K562 (cell line): ENCODE data around the gene ABCA10. TPM values are rescaled to one million over a fixed set of nuclear protein-coding genes. Genes with fewer than 3 reads are reported as not detected.

Experiments used
- ARID2 ChIP-seq: fragments of 450-650 bp; IDR thresholded peaks from 2 replicates; pipeline ENCODE4 v1.6.1; 2017; ENCODE audit warnings: antibody characterized with exemption, mild to moderate bottlenecking
- CEBPG ChIP-seq, 3 experiments: fragments of 200-800 bp in 1 of 3; sonication (Bioruptor generic) in 1 of 3; sonication (generic) in 1 of 3; formaldehyde crosslinking in 1 of 3; IDR thresholded peaks in 2 of 3; conservative IDR thresholded peaks in 1 of 3; 2 replicates each; pipeline versions ENCODE4 v1.6.1 to v1.8.0; 2016 to 2022; ENCODE audit warnings: missing compliant biosample characterization in 2 of 3, missing genetic modification characterization in 2 of 3, mild to moderate bottlenecking in 1 of 3, missing genetic modification reagents in 1 of 3
- COPS2 ChIP-seq: fragments of 450-650 bp; conservative IDR thresholded peaks from 2 replicates; pipeline ENCODE4 v1.6.1; 2016; ENCODE audit warnings: mild to moderate bottlenecking, moderate library complexity
- DNMT1 ChIP-seq: fragments of 450-650 bp; IDR thresholded peaks from 2 replicates; pipeline ENCODE4 v1.6.1; 2016; ENCODE audit warnings: antibody characterized with exemption, mild to moderate bottlenecking
- DPF2 ChIP-seq: fragments of 450-650 bp; IDR thresholded peaks from 2 replicates; pipeline ENCODE4 v1.6.1; 2016
- ELF1 ChIP-seq: fragments of 200-800 bp; sonication (Bioruptor generic); IDR thresholded peaks from 2 replicates; pipeline ENCODE4 v1.6.1; 2016; ENCODE audit warnings: missing genetic modification characterization, missing compliant biosample characterization
- ETV5 ChIP-seq: sonication (generic); formaldehyde crosslinking; IDR thresholded peaks from 2 replicates; pipeline ENCODE4 v1.4.0; 2020; ENCODE audit warnings: low read depth, mild to moderate bottlenecking, missing genetic modification reagents
- GABPB1 ChIP-seq: sonication (generic); formaldehyde crosslinking; IDR thresholded peaks from 2 replicates; pipeline ENCODE4 v1.8.0; 2022; ENCODE audit warnings: mild to moderate bottlenecking, missing genetic modification reagents
- JUN ChIP-seq, 2 experiments: sonication (generic) in 1 of 2; formaldehyde crosslinking in 1 of 2; IDR thresholded peaks; 2 replicates each; pipeline versions ENCODE4 v1.6.1 to v1.8.0; 2012 to 2022; ENCODE audit warnings: borderline replicate concordance in 2 of 2, mild to moderate bottlenecking in 2 of 2, improper control_type of control experiment in 1 of 2, low read depth in 1 of 2, low read length in 1 of 2, missing genetic modification reagents in 1 of 2
- KDM2B ChIP-seq: fragments of 250-450 bp; sonication (Bioruptor Pico); IDR thresholded peaks from 2 replicates; pipeline ENCODE4 v1.8.0; 2021; ENCODE audit warnings: mild to moderate bottlenecking, moderate library complexity
- KLF16 ChIP-seq: IDR thresholded peaks from 2 replicates; pipeline ENCODE4 v1.6.1; 2016; ENCODE audit warnings: antibody characterized with exemption
- MXI1 ChIP-seq: IDR thresholded peaks from 2 replicates; pipeline ENCODE4 v1.6.1; 2011; ENCODE audit warnings: low read depth, mild to moderate bottlenecking, improper control_type of control experiment, low read length
- NCOA6 ChIP-seq: fragments of 450-650 bp; IDR thresholded peaks from 2 replicates; pipeline ENCODE4 v1.6.1; 2017; ENCODE audit warnings: mild to moderate bottlenecking
- RBM14 ChIP-seq: fragments of 200-400 bp; formaldehyde crosslinking; IDR thresholded peaks from 2 replicates; pipeline ENCODE4 v1.6.1; 2018; ENCODE audit warnings: low read depth, mild to moderate bottlenecking, low read length, moderate library complexity, borderline replicate concordance; ENCODE audit not compliant: insufficient read depth
- RBM39 ChIP-seq: fragments of 200-400 bp; formaldehyde crosslinking; optimal IDR thresholded peaks from 2 replicates; pipeline ENCODE3; 2018; ENCODE audit warnings: low read depth, low read length
- SMARCC2 ChIP-seq: fragments of 450-650 bp; IDR thresholded peaks from 2 replicates; pipeline ENCODE4 v1.6.1; 2017; ENCODE audit warnings: antibody characterized with exemption, moderate library complexity, mild to moderate bottlenecking, low read depth
- SNAPC5 ChIP-seq: fragments of 250-450 bp; sonication (Bioruptor Pico); IDR thresholded peaks from 2 replicates; pipeline ENCODE4 v1.8.0; 2021; ENCODE audit warnings: moderate library complexity, mild to moderate bottlenecking, inconsistent platforms
- TRIM28 ChIP-seq: fragments of 450-650 bp; IDR thresholded peaks from 2 replicates; pipeline ENCODE4 v1.6.1; 2017
- USF2 ChIP-seq: sonication (generic); formaldehyde crosslinking; IDR thresholded peaks from 2 replicates; pipeline ENCODE4 v1.5.0; 2020; ENCODE audit warnings: missing genetic modification reagents
- ZFP36 ChIP-seq: fragments of 150-350 bp; IDR thresholded peaks from 2 replicates; pipeline ENCODE4 v1.6.1; 2018; ENCODE audit warnings: low read length, low read depth; ENCODE audit not compliant: partially characterized antibody
- ZNF584 ChIP-seq: fragments of 200-800 bp; sonication (Bioruptor generic); IDR thresholded peaks from 2 replicates; pipeline ENCODE4 v1.6.1; 2016; ENCODE audit warnings: low read depth, mild to moderate bottlenecking, missing genetic modification characterization, missing compliant biosample characterization
- ZNF589 ChIP-seq: fragments of 200-800 bp; sonication (Bioruptor generic); IDR thresholded peaks from 2 replicates; pipeline ENCODE4 v1.6.1; 2016; ENCODE audit warnings: low read depth, missing genetic modification characterization, missing compliant biosample characterization
- ZNF766 ChIP-seq: fragments of 200-800 bp; sonication (Bioruptor generic); conservative IDR thresholded peaks from 2 replicates; pipeline ENCODE4 v1.6.1; 2016; ENCODE audit warnings: missing genetic modification characterization, missing compliant biosample characterization
- polyA plus RNA-seq, 8 experiments: library from polyadenylated mRNA; depleted of rRNA in 4 of 8; stranded (reverse) in 5 of 8; unstranded in 3 of 8; fragments of >200 nt; fragmentation: Nextera tagmentation in 2 of 8; fragmentation: Illumina TruSeq in 1 of 8; extraction: Ambion mirVana in 2 of 8; extraction: Trizol in 1 of 8; gene quantifications; 2 replicates each; pipeline versions ENCODE4 v1.2.1 to v1.2.3, GENCODE V29; 2011 to 2014; ENCODE audit warnings: inconsistent platforms in 1 of 8, missing spikeins in 1 of 8
- total RNA-seq, 7 experiments: library from RNA; depleted of rRNA in 6 of 7; stranded (reverse); fragments of >200 nt in 6 of 7; fragmentation: Illumina TruSeq in 2 of 7; extraction: Trizol in 2 of 7; gene quantifications; 2 replicates each; pipeline versions ENCODE4 v1.2.1 to v1.2.3, GENCODE V29; 2011 to 2021; ENCODE audit warnings: low replicate concordance in 1 of 7
- TF ChIP-seq, protein P1 (sequence below), 2 experiments: fragments of 450-650 bp; IDR thresholded peaks; 2 replicates each; pipeline ENCODE4 v1.6.1; 2018; ENCODE audit warnings: mild to moderate bottlenecking in 2 of 2, low read depth in 1 of 2; ENCODE audit not compliant: partially characterized antibody in 2 of 2

The ABCA10 gene
- total and polyA plus RNA-seq, 9 of the 15 experiments (the other 6 are each of a cell fraction or from before 2014, with no cell fraction given): 0.04 to 0.45 (median 0.15) TPM; not detected in 1

DNA sequence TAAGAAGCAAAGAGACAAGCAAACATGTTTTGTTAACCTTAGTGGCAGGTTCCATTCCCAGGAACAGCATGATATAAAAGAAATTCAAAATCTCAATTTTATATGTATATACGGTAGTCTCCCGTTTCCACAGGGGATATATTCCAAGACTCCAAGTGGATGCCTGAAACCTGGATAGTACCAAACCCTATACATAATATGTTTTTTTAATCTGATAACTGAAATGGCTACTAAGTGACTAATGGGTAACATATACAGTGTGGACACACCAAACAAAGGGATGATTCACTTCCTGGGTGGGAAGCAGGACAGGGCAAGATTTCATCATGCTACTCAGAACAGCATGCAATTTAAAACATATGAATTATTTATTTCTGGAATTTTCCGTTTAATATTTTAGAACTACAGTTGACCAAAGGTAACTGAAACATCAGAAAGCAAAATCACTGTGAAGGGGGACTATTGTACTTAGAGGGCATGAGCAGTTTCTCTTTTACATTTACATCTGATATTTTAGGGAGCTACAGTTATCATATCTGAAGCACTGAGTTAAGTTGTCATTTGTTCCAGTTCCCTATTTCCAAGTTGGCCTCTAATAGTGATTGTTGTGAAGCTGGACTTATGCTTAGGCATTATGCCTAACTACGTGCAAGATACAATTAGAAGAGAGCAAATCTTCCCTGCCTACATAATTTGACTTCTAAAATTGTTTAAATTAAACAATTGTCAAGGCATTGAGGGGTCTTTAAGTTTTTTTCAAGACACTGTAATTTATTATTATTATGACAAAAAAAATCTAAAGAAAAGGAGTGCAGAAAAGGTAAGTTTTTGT is 52.8 kb downstream of the ABCA10 start (continued):
- TF ChIP-seq, protein P1, sequence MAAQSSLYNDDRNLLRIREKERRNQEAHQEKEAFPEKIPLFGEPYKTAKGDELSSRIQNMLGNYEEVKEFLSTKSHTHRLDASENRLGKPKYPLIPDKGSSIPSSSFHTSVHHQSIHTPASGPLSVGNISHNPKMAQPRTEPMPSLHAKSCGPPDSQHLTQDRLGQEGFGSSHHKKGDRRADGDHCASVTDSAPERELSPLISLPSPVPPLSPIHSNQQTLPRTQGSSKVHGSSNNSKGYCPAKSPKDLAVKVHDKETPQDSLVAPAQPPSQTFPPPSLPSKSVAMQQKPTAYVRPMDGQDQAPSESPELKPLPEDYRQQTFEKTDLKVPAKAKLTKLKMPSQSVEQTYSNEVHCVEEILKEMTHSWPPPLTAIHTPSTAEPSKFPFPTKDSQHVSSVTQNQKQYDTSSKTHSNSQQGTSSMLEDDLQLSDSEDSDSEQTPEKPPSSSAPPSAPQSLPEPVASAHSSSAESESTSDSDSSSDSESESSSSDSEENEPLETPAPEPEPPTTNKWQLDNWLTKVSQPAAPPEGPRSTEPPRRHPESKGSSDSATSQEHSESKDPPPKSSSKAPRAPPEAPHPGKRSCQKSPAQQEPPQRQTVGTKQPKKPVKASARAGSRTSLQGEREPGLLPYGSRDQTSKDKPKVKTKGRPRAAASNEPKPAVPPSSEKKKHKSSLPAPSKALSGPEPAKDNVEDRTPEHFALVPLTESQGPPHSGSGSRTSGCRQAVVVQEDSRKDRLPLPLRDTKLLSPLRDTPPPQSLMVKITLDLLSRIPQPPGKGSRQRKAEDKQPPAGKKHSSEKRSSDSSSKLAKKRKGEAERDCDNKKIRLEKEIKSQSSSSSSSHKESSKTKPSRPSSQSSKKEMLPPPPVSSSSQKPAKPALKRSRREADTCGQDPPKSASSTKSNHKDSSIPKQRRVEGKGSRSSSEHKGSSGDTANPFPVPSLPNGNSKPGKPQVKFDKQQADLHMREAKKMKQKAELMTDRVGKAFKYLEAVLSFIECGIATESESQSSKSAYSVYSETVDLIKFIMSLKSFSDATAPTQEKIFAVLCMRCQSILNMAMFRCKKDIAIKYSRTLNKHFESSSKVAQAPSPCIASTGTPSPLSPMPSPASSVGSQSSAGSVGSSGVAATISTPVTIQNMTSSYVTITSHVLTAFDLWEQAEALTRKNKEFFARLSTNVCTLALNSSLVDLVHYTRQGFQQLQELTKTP (IDR thresholded peaks at IDR 0.05; ENCODE audit: low read depth in 1 of 2, partially characterized antibody in 2 of 2): no peak
- TF ChIP-seq JUN (IDR thresholded peaks at IDR 0.05; ENCODE audit: borderline replicate concordance, low read depth, low read length) (peak; percentile 85), JUN (CRISPR knock-in tag; IDR thresholded peaks at IDR 0.05; ENCODE audit: borderline replicate concordance) (no peak), CEBPG (CRISPR knock-in tag; IDR thresholded peaks at IDR 0.05) (peak; percentile 88), CEBPG (tag; conservative IDR thresholded peaks at IDR 0.05 in 1 of 2, IDR thresholded peaks at IDR 0.05 in 1 of 2) (peak; percentile 82 to 97), NCOA6 (no peak), ZNF589 (CRISPR knock-in tag) (peak; percentile 89), ZNF584 (CRISPR knock-in tag) (peak; percentile 79), ZFP36 (no peak), SNAPC5 (CRISPR knock-in tag) (no peak), DNMT1 (no peak), KDM2B (no peak), ZNF766 (CRISPR knock-in tag) (peak; percentile 40; the same call in 1 of the 2 replicates), RBM39 (no peak), ELF1 (tag) (0 out of 2 replicates have a peak, but pooled peaks have one; percentile 16), TRIM28 (no peak), SMARCC2 (peak; percentile 82), ETV5 (CRISPR knock-in tag) (peak; percentile 60; the same call in 1 of the 2 replicates), DPF2 (peak; percentile 80), ARID2 (no peak), USF2 (no peak), MXI1 (no peak), COPS2 (no peak), RBM14 (no peak), KLF16 (no peak), GABPB1 (CRISPR knock-in tag) (no peak)
